ENCODE measurements around the gene TEX2. TPM values are rescaled to one million over a fixed set of nuclear protein-coding genes. Genes with fewer than 3 reads are reported as not detected.
A peak's percentile ranks its signal among the peaks of the same experiment; 100 is the strongest.
"Not testable (repeated sequence)": the region's sequence is repeated elsewhere in the genome, so short reads cannot be mapped to it uniquely, and the experiment has no call there.

Gene TEX2
- total RNA-seq, 1 donor from 2014 or later, result 48.8 TPM

DNA sequence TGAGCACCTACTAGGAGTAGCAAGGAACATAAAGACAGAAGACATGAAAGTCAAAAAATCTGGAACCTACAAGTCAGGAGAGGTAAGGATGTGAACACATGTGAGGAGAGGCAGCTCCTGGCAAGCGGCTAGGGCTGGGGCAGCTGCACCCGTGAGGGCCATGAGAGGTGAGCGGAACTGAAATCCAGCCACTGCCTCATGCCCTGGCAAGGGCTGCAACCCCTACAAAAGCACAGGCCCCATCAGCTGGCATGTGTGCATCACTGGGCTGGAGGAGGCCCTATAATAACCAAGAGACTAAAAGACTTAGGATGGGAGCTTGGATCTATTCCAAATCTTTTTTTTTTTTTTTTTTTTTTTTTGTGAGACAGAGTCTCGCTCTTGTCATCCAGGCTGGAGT lies 92.8 kb downstream of the TEX2 start:
- no peak for DNase-seq (ENCODE audit: low spot score)
- intact Hi-C loops (cut with DNase I), result no loop called here

DNA sequence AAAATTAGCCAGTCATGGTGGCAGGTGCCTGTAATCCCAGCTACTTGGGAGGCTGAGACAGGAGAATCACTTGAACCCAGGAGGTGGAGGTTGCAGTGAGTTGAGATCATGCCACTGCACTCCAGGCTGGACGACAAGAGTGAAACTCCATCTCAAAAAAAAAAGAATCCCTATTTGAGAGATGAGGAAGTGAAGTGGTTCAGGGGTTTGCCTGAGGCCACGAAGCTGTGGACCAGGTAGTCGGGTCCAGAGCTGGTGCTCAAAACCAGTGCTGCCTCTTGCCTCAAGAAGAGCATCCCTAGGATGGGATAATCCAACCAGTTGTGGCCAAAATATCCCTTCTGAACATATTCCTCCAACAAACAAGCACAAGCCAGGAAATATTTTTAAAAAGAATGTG lies 95.4 kb downstream of the TEX2 start:
- intact Hi-C loops (cut with DNase I); DNase-seq (ENCODE audit: low spot score): not testable (repeated sequence)

DNA sequence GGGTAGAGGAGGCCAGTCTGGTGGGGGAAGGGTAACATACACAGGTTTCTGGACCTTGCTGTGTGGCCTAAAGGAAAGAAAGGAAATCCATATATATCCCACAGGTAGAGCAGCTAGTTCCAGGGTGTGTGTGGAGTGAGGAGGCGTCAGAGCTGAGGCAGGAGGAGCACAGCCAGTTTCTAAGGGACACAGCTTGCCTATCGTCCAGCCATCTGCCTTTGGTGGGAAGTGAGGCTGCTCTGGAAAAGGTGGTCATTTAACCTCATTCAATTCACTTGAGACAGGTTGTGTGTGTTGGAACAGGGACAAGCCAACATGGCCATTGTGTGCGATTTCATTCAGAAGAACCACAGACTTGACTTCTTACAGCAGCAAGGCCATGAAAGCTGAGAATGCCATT lies 96.2 kb downstream of the TEX2 start:
- intact Hi-C loops (cut with DNase I), result no loop called here
- no peak for DNase-seq (ENCODE audit: low spot score)

DNA sequence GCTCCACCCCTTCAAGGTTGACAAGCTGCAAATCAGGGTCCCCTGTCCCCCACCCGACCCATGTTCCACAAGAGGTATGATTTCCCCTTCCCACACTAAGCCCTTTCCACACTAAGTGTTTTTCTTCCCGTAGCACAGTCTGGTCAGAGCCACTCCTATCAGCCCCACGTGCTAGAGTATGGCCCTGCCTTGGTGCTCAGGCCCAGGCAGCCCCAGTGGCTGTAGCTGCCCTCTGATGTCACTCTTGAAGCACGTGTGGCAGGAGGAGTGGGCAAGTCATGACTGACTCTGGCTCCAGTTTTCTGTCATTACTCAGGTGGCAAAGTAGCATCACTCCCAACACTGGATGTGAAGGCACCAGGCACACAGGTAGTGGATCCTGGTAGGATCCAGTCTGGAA lies 97.7 kb downstream of the TEX2 start:
- DNase-seq (ENCODE audit: low spot score), result no peak
- intact Hi-C loops (cut with DNase I), result no loop called here

DNA sequence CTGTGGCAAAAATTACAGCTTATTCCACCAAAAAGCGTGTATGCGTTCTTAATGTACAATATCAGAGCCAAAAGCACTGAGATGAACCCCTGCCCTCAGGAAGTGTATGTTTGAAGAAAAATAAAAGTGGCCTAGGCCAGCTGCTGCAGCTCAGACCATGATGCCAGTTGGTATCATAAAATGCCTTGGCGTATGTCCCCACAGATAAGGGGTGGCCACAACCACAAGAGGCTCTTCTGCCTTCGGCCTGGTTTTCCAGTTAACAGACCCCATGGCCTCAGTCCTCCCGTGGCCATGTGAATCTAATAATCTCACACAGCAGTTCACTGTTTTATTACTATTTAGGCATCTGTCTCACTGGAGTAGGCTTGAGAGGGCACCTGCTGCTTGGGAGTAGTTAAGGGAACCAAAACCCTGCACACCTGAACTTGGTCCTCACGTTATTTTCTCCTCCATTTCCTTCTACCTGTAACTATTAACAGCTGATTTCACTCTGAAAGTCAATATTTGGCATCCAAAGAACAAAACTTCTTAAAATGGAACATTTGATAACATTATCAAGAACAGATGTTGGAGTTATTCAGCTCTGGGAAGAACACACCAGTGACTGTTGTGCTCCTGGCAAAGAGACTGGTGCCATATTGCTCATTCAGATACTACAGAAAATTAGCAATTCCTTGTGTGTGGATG lies 98.3 kb downstream of the TEX2 start:
- intact Hi-C loops (cut with DNase I), result no loop called here

DNA sequence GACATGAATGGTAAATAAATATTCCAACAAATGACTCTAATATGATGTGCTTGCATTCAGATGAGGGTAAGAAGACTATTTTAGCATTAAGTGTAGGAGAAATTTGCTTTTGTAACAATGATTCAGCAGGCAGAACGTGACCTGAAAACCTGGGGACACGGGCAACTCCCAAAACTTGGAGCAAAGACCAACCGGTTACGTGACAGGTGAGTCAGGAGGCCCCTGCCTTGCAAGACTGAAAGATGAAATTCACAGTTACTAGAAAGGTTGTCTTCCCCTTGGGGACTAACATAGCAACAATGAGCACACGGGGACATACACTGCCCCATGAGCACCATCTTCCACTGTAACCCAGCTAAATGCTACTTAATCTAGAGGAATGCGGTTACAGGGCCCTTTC lies 99.6 kb downstream of the TEX2 start:
- no peak for DNase-seq (ENCODE audit: low spot score)
- intact Hi-C loops (cut with DNase I), result no loop called here

More for the DNA sequence above, 98.3 kb downstream of the TEX2 start:
- DNase-seq (ENCODE audit: low spot score), result no peak

DNA sequence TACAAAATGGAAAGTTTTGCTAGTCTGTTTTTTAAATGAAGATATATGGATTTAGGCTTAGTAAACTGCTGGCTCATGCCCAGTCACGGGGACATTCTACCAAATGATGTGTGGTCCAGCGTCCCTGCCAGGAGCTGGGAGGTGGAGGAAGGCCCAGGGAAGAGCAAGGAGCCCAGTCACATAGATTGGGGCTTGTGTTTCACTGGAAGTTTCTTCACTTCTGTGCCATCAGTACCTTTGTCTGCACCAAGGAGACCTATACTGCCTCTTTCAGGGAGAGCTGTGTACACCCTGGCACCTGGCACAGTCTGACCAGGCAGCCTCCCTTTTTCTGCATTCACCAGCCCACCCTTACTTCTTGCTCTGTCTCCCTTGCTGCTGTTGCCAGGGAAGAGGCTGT lies 100.5 kb downstream of the TEX2 start:
- intact Hi-C loops (cut with DNase I), result no loop called here
- DNase-seq (ENCODE audit: low spot score), result no peak

DNA sequence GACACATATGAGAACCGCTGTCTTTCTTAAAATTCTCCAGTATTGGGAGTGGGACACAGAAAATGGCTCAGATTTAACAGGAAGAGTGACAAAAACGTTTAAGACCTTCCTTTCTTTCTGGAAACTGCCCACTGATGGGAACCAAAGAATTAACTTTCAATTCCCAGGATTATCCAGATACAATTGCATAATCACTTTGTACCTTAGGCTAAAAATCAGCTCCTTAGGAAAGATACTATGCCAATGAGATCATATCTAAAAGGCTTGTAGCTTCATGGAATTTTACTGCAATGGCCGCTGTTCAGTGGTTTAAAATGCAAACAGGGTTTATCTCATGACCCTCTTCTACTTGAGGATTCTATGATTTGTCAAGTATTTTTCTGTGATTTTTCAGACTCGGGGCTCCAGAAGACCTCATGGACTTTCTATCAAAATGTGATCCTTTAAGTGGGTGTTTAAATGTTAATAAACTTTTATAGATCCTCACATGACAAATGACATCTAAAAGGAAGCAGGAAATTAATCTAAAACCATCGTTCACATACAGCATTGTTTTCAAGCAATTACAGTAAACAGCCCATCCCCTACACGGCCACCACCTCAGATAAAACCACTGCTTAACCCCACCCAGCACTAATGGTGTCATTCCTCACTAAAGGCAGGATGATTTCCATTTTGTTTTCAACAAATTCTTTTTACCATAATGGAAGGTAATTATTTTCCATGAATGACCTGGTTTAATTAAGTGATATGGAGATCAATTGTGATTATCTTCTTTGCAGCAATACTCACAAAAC lies 101.5 kb downstream of the TEX2 start:
- no peak for DNase-seq (ENCODE audit: low spot score)
- intact Hi-C loops (cut with DNase I), result no loop called here

DNA sequence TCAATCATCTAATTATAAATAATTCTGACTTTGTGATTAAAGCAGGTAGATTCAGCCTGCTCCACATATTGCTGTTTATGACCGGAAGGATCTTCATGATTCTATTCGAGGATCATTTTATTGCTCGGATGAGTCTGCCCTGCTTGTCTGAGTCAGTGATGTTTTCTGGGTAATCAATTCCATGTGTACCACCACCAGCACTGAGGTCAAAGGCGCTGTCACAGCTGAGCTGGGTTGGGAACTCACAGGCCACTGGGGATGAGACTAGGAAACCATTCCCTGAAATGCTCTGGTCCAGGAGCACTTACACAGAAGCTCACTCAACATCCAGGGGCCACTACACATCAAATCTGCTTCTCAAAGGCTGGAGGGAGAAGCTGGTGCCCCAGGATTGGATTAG lies 102.7 kb downstream of the TEX2 start:
- DNase-seq (ENCODE audit: low spot score), result no peak
- intact Hi-C loops (cut with DNase I), result no loop called here

DNA sequence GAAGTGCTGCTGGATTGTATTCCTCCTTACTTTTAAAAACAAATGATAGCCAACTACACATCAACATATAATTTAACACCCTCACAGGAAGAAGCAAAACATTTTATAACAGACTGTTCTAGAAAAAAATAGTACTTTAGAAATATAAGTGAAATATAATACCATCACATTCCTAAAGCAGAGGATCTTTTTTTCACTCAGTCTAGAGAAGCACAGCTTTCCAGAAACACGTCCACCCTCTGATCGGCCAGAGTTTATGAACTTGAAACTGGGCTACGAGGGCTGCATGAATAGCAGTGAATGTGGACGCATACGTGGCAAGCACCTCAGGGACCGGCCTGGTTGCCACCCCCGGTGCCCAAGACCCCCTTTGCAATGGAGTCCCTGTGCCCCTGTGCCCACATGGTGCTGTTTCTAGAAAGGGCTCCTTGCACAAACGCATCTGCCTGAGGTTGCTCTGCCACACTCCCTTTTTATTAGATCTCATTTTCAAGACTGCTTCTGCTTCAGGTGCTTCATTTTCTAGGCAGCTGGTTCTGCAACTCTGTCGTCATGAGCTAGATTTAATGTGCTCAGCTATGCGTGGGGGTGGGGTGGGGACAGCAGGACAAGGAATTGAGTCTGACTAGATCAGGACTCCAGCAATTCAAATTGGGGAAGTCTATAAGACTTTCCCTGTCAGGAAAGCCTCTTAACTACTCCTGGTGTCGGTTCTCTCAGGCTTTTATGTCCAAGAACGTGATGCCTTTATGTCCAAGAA lies 104.0 kb downstream of the TEX2 start:
- intact Hi-C loops (cut with DNase I), result no loop called here
- DNase-seq (ENCODE audit: low spot score), result no peak

DNA sequence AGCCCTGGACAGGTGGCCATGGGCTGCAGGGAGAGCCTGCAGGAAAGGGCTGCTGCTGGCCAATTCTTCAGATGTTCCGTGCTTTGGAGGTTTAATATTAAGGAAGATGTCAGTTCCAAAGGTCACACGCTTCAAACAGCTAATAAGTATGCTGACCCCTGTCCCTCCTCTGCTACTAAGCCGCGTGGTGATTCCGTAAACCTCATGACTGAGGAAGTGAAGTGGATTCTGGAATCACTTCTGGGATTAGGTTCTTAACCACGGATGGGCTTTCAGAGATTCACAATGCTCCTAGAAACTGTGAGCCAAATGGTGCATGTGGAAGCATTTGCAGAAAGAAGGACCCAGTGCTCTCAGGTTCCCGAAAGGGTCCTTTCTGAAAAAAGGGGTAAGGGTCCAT lies 104.7 kb downstream of the TEX2 start:
- DNase-seq (ENCODE audit: low spot score), result no peak
- intact Hi-C loops (cut with DNase I), result no loop called here

DNA sequence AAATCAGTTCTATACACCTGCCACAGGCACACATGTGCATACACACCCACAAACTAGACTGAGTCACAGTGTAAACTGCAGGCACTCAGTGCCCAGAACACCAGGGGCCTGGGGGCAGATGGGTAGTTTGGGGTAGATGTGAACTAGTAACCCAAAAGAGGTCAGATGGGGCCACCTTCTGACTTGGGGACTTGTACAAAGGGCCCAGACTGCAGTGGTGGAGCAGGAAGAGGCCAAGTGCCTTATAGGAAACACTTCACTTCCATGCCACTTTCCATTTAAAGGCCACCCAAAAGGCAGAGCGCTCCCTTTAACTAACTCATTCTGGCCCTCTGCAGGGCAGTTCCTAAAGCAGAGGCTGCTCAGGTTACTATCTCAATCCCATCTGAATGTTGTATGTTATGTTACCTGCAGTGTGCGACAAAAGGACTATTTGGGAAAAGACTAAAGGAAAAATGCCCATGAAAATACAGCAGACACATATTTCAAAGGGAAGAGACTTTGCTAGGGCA lies 105.3 kb downstream of the TEX2 start:
- intact Hi-C loops (cut with DNase I), result no loop called here
- no peak for DNase-seq (ENCODE audit: low spot score)

DNA sequence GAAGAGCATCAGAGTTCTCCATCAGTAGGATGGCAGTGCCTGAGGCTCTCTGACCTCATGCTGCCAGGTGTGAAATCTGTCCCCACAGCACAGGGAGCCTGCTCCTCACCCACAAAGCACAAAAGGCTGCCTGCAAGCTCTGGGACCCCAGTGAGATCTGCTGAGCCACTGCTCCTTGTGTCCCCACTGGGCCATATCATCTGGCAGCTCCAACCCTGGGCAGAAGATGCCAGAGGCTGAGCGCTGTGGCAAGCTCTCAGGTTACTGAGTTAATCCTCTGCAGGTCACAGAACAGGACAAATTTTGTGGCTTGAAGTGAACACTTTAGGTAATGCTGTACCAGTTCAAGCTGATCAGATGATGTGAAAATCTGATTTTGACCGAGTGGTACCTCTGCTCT lies 106.4 kb downstream of the TEX2 start:
- DNase-seq (ENCODE audit: low spot score), result no peak
- intact Hi-C loops (cut with DNase I), result no loop called here

DNA sequence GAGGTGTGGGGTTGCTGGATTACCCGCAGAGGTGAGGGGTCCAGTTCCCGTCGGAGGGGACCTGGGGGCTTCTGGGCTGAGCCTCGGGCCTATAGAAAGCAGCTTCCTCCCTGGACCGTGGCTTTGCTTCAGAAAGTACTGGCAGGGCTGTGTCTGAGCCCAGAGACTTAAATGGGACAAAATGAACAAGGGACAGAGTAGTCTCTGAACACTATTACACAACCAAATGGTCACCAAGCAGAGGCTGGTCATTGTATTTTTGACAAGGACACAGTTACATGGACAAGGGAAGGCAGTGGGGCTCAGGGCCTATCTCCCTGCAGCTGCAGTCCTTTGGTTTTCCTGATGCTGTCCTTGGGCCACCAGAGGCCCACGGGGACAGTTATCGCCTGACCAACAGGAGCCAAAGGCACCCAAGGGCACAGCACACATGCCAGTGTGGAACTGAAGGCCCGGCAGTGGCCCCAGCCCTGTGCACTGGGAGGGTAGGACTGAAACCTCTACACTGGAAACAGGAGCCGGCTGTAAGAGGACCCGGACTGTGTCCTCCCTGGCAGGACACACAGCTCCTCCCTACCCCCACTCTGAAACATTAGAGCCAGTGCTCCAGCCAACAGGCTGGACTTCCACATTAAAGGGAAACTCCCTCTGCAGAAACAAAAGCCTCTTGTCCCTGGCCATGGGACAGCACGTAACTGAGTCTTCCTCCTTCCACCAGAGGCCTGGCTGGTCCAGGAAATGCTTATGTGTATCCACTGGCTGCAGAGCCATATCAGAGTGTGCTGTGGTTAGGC lies 107.1 kb downstream of the TEX2 start:
- intact Hi-C loops (cut with DNase I), result no loop called here
- DNase-seq (ENCODE audit: low spot score), result peak; percentile 88

DNA sequence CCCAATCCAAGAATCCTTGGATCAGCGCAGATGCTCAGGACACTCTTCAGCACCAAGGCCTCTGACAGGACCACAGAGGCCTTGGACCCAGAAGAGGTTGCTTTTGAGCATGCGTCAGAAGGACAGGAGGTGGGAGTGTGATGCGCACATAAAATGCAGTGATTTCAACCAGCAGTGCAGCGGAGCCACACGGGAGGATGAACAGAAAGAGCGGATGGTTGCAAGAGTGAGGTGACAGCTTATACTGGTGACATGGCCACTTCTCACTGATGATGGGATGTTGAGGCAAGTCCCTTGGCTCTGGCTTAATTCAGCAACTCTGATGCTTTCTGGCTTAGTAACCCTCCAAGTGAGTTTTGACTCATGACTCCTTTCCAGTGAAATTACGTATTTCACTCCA lies 107.9 kb downstream of the TEX2 start:
- DNase-seq (ENCODE audit: low spot score), result no peak
- intact Hi-C loops (cut with DNase I), result no loop called here

DNA sequence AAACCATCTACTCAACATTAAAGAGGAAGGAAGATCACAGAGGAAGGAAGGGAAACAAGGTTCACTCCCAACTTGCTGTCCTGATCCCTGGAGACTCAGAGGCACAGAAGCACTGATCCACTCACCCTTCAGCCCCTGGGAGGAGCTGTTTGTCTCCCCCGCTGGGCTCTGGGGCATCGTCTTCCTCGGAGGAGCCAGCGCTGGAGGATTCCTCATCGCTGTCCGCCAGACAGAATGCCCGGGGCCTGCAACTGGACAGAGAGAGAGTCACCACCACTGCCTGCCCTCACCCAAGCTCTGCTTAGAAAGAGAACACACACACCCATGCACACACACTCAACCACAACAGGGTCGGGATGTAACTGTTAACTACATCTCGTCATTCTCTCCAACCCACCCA lies 108.3 kb downstream of the TEX2 start:
- intact Hi-C loops (cut with DNase I), result no loop called here
- DNase-seq (ENCODE audit: low spot score), result no peak

DNA sequence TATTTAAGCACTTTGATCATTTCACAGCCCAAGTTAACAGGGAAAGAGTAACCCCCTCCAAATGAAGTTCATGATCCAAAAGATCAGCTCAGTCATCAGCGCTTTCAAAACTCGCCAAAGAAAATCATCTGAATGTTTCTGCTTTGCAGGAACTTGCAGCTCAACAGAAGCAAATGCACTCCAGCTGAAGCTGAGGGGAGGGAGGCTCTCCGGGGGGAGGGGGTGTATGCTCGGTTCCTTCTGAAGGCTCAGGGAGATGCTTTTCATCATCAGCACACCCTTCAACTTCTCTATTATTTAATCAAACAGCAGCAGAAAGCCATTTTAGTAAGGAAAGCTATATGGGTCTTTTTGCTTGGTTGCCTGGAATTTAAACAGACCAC lies 108.8 kb downstream of the TEX2 start:
- intact Hi-C loops (cut with DNase I), result no loop called here
- no peak for DNase-seq (ENCODE audit: low spot score)

DNA sequence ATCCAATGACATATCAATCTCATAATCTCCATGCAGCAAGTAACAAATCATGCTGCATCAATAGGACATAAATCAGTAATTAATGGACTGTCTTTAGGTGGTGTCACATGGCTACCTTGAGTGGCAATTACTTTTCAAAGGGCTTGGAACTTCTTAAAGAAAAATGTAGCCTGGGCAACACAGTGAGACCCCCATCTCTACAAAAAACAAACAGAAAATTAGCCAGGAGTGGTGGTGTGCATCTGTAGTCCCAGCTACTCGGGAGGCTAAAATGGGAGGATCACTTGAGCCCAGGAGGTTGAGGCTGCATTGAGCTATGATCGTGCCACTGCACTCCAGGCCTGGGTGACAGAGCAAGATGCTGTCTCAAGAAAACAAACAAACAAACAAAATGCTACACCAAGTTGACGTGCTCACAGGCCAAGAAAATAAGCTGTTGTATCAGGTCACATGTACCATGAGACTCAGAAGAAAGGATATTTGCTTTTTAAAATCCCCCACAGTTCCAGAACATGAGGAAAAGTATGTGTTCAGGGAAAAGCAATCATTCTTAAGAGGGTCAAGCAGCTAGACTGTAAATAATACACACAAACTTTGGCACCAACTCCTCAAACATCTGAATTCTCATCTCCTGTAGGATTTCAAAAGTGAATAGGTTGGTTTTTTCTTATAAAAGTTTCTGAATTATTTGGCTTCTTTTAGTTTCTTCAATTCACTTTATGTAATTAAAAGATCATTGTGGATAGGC lies 109.3 kb downstream of the TEX2 start:
- intact Hi-C loops (cut with DNase I), result no loop called here
- no peak for DNase-seq (ENCODE audit: low spot score)
